Gastrocnemius medialis (tissue), 4 donors: Measurements from ENCODE around the gene ZYX. TPM values are rescaled to one million over a fixed set of nuclear protein-coding genes. Genes with fewer than 3 reads are reported as not detected.

ENCODE experiments used
- ATAC-seq, 2 donors: fragments of 150-250 bp; one replicate each; pipeline ENCODE4 v1.9.1; 2016
- DNase-seq, 2 donors: peaks; one replicate each; pipeline ENCODE4 v3.0.0-alpha.2; 2019
- H3K27ac ChIP-seq, 4 donors: fragments of 200-600 bp; sonication (generic); 1 replicate in 1 of 4; 2 replicates in 3 of 4; pipeline ENCODE4 v1.5.1; 2016 to 2018; ENCODE audit warnings: mild to moderate bottlenecking in 2 of 4, moderate library complexity in 1 of 4
- H3K27me3 ChIP-seq, 3 donors: fragments of 200-600 bp; sonication (generic) in 2 of 3; 1 replicate in 1 of 3; 2 replicates in 2 of 3; pipeline versions ENCODE4 v1.5.1 to v1.6.0; 2016 to 2019; ENCODE audit warnings: mild to moderate bottlenecking in 1 of 3, moderate library complexity in 1 of 3
- H3K36me3 ChIP-seq, 2 donors: fragments of 200-600 bp; sonication (generic) in 1 of 2; one replicate each; pipeline ENCODE4 v1.5.1; 2017 to 2018
- H3K4me1 ChIP-seq, 2 donors: fragments of 200-600 bp; sonication (generic) in 1 of 2; one replicate each; pipeline ENCODE4 v1.5.1; 2016 to 2017; ENCODE audit warnings: mild to moderate bottlenecking in 2 of 2
- H3K4me3 ChIP-seq, 4 donors: fragments of 200-600 bp; sonication (generic) in 3 of 4; 1 replicate in 1 of 4; 2 replicates in 3 of 4; pipeline ENCODE4 v1.5.1; 2016 to 2019; ENCODE audit warnings: mild to moderate bottlenecking in 2 of 4
- H3K9me3 ChIP-seq, 3 donors: fragments of 200-600 bp; sonication (generic) in 2 of 3; 1 replicate in 1 of 3; 2 replicates in 2 of 3; pipeline ENCODE4 v1.5.1; 2016 to 2019
- POLR2A ChIP-seq, 2 donors: fragments of 450-650 bp; IDR thresholded peaks; one replicate each; pipeline ENCODE4 v1.6.1; 2017; ENCODE audit warnings: antibody characterized with exemption in 2 of 2, mild to moderate bottlenecking in 2 of 2, moderate library complexity in 2 of 2
- in situ Hi-C, 4 donors: fragments of 200-750 bp; cut with MboI; loops; one replicate each; pipeline versions ENCODE4 v1.15.0 to v1.8.0; 2017; ENCODE audit warnings: low sequenced_read_pairs in 4 of 4
- intact Hi-C: fragments of 100-400 bp; cut with DNase I; formaldehyde crosslinking; loops from one replicate; pipeline ENCODE4 v1.15.1; 2023; ENCODE audit warnings: low total_unique reads
- total RNA-seq, 4 donors: library from RNA; depleted of rRNA; stranded (reverse); fragments of >200 nt; gene quantifications; one replicate each; pipeline versions ENCODE4 v1.1.0 to v1.2.3, GENCODE V29; 2016
- TF ChIP-seq, protein P1 (sequence below), 5 experiments: fragments of 450-650 bp in 3 of 5; fragments of 200-600 bp in 2 of 5; sonication (generic) in 2 of 5; IDR thresholded peaks in 4 of 5; conservative IDR thresholded peaks in 1 of 5; 1 replicate in 4 of 5; 2 replicates in 1 of 5; pipeline ENCODE4 v1.5.1; 2016 to 2019; ENCODE audit warnings: antibody characterized with exemption in 5 of 5, mild to moderate bottlenecking in 3 of 5, moderate library complexity in 3 of 5

Gene ZYX
- total RNA-seq, 4 donors from 2014 or later: 27.1 to 81.8 (median 43.2) TPM

- DNase-seq (no peak), ATAC-seq (no peak)
- Histone ChIP-seq H3K27ac (peak overlapping the region; percentile 8 to 98 (median 67)), H3K4me3 (no peak overlapping the region), H3K36me3 (peaks cover 0 to 40% of the 10 kb centered on the region in 2 donors), H3K4me1 (peaks cover 41 to 49% of the 10 kb centered on the region in 2 donors), H3K27me3 (no peaks in the 10 kb centered on the region), H3K9me3 (no peaks in the 10 kb centered on the region)
- in situ Hi-C loops (no loop called here), intact Hi-C loops (loop anchor here (10.0 kb wide), 1 partner anchor 519 kb away; the partner anchor contains the start of gene TCAF1)
- no peak for TF ChIP-seq POLR2A (IDR thresholded peaks at IDR 0.05)
- TF ChIP-seq, protein P1, sequence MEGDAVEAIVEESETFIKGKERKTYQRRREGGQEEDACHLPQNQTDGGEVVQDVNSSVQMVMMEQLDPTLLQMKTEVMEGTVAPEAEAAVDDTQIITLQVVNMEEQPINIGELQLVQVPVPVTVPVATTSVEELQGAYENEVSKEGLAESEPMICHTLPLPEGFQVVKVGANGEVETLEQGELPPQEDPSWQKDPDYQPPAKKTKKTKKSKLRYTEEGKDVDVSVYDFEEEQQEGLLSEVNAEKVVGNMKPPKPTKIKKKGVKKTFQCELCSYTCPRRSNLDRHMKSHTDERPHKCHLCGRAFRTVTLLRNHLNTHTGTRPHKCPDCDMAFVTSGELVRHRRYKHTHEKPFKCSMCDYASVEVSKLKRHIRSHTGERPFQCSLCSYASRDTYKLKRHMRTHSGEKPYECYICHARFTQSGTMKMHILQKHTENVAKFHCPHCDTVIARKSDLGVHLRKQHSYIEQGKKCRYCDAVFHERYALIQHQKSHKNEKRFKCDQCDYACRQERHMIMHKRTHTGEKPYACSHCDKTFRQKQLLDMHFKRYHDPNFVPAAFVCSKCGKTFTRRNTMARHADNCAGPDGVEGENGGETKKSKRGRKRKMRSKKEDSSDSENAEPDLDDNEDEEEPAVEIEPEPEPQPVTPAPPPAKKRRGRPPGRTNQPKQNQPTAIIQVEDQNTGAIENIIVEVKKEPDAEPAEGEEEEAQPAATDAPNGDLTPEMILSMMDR (IDR thresholded peaks at IDR 0.05 in 4 of 5, conservative IDR thresholded peaks at IDR 0.05 in 1 of 5): no peak
Measured at GRCh38 chr7:143385891-143386781, 5.0 kb downstream of the ZYX start.

- intact Hi-C loops (loop anchor here (10.0 kb wide), 1 partner anchor 517 kb away; the partner anchor contains the start of gene TCAF1), in situ Hi-C loops (no loop called here)
- Histone ChIP-seq H3K27me3 (no peaks in the 10 kb centered on the region), H3K4me3 (no peak overlapping the region), H3K27ac (peak overlapping the region in 2 of 4 donors; percentile 8 to 46), H3K36me3 (peaks cover 0 to 52% of the 10 kb centered on the region in 2 donors), H3K4me1 (peaks cover 39 to 55% of the 10 kb centered on the region in 2 donors), H3K9me3 (no peaks in the 10 kb centered on the region)
- TF ChIP-seq, protein P1 (IDR thresholded peaks at IDR 0.05 in 4 of 5, conservative IDR thresholded peaks at IDR 0.05 in 1 of 5): no peak
- no peak for TF ChIP-seq POLR2A (IDR thresholded peaks at IDR 0.05)
- ATAC-seq: no peak
- no peak for DNase-seq
Measured at GRCh38 chr7:143387156-143387975, 6.2 kb downstream of the ZYX start.

GRCh38 chr7:143388051-143388450, 6.9 kb downstream of the ZYX start:
- Histone ChIP-seq H3K4me3 (no peak overlapping the region), H3K4me1 (peaks cover 39 to 55% of the 10 kb centered on the region in 2 donors), H3K36me3 (peaks cover 0 to 56% of the 10 kb centered on the region in 2 donors), H3K27me3 (no peaks in the 10 kb centered on the region), H3K9me3 (no peaks in the 10 kb centered on the region), H3K27ac (peak overlapping the region in 1 of 4 donors; percentile 46)
- TF ChIP-seq, protein P1 (IDR thresholded peaks at IDR 0.05 in 4 of 5, conservative IDR thresholded peaks at IDR 0.05 in 1 of 5): no peak
- TF ChIP-seq POLR2A (IDR thresholded peaks at IDR 0.05): no peak
- intact Hi-C loops: loop anchor here (10.0 kb wide), 1 partner anchor 517 kb away; the partner anchor contains the start of gene TCAF1
- ATAC-seq (no peak), DNase-seq (no peak)
- in situ Hi-C loops: no loop called here

DNA sequence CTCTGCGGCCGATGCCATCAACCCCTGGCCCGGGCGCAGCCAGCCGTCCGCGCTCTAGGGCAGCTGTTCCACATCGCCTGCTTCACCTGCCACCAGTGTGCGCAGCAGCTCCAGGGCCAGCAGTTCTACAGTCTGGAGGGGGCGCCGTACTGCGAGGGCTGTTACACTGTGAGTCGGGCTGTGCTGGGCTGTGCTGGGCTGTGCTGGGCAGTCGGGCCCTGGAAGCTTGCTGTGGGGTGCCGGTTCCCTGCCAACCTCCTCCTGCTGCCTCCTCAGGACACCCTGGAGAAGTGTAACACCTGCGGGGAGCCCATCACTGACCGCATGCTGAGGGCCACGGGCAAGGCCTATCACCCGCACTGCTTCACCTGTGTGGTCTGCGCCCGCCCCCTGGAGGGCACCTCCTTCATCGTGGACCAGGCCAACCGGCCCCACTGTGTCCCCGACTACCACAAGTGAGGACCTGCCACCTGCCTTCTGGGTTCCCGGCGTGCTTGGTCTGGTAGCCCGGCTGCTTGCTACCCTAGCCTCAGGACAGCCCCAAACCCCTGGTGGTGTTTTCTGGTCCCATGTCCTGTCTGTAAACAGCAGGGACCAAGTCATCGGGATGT, 7.5 kb downstream of the ZYX start:
- Histone ChIP-seq H3K27ac (peak overlapping the region in 1 of 4 donors; percentile 18), H3K4me1 (peaks cover 33 to 53% of the 10 kb centered on the region in 2 donors), H3K27me3 (no peaks in the 10 kb centered on the region), H3K9me3 (no peaks in the 10 kb centered on the region), H3K4me3 (no peak overlapping the region), H3K36me3 (peaks cover 0 to 56% of the 10 kb centered on the region in 2 donors)
- TF ChIP-seq POLR2A (IDR thresholded peaks at IDR 0.05): no peak
- no peak for DNase-seq
- ATAC-seq: no peak
- in situ Hi-C loops: no loop called here
- intact Hi-C loops: loop anchor here (10.0 kb wide), 1 partner anchor 516 kb away; the partner anchor contains the start of gene TCAF1
